Measurements from ENCODE around the gene AFDN.

The AFDN gene

DNA sequence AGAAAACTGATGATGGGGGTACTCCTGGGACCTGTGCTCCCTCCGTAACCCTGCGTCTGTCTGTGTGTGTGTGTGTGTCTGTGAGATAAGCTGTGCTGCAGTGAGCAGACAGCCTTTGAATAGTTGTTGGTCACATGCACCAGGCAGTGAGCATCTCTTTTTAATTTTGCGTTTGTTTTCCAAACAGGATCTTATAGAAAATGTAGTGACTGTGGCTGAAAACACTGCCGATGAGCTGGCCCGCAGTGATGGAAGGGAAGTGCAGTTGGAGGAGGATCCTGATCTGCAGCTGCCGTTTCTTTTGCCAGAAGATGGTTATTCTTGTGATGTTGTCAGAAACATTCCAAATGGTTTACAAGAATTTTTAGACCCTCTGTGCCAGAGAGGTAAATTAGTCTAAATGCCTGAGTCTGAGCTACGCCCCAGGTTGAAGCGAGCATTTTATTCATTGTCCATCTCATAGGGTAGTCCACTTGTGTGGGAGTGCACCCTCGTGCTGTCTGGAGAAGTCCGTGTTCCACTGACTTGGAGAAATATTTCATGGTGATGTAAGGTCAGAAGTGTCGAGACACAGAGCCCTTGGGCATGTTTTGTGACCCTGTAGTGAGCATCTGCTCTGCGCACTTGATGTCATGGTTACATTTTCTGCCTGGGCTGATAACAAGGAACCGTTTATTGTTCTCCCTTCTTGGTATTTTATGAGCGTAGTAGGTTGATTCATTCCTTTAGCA, 92.0 kb downstream of the AFDN start:
- no peak for DNase-seq (ENCODE audit: low read depth)

GRCh38 chr6:167919349-167919748, 92.6 kb downstream of the AFDN start:
- DNase-seq (ENCODE audit: low read depth) = no peak

- no peak for DNase-seq (ENCODE audit: low read depth)
Measured at GRCh38 chr6:167920165-167920564, 93.5 kb downstream of the AFDN start.

GRCh38 chr6:167921831-167922230, 95.1 kb downstream of the AFDN start:
- DNase-seq (ENCODE audit: low read depth) = no peak

GRCh38 chr6:167925026-167925425, 98.3 kb downstream of the AFDN start:
- peak; percentile 16 for DNase-seq (ENCODE audit: low read depth)

DNA sequence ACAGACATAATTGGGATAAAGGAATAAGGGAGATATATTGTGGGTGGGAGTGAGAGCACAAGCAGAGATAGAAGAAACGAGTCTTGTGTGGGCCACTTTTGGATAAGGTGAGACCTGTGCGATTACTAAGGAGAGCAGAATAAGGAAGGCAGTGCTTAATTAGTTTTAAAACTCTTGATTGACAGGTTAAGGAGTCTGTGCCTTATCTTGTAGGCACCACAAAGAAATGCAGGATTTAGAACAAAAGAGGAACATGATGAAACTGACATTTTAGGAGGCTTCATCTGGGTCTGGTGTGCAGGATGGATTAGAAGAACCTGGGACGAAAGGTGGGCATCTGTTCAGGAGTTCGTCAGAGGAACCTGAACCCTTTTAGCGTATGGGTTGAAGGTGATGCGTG, 100.5 kb downstream of the AFDN start:
- DNase-seq (ENCODE audit: low read depth) = no peak

DNA sequence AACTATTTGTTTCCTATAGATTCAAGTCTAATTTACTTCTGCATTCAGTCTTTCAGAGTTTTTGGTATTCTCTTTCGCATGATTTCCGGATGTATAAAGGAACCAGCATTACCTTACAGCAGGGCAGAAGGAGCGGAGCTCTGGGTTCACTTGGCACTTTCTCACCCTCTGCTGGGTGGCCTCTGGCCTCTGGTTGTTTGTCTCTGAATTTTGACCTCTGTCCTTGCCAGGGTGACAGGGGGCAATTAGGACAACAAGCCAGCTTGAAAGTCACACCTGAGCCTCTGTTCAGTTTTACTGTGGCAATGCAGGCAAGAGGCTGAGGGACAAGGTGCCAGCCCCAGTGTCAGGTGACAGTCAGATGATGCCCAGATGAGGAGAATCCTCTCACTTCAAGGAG, 101.4 kb downstream of the AFDN start:
- DNase-seq (ENCODE audit: low read depth) = no peak

DNA sequence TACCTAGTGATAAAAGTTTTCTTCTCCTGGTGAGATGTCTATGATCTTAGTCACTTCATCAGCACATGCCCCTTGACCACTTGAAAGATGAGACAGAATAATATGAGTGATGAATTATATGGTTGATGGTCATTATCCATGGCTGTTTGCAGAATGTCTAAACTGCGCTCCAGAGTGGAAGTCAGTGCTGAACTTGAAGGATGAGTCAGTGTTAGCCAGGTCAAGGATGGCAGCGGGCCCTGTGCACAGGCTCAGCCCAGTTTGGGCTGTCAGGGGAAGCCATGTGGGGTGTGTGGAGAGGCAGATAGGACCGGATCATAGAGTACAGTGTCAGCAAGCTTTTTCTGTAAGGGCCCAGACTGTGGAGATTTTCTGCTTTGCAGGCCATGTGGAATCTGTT, 103.6 kb downstream of the AFDN start:
- DNase-seq (ENCODE audit: low read depth) = peak; percentile 86

- DNase-seq (ENCODE audit: low read depth) = no peak
Measured at GRCh38 chr6:167932468-167933276, 106.0 kb downstream of the AFDN start.

- no peak for DNase-seq (ENCODE audit: low read depth)
Measured at GRCh38 chr6:167933290-167933689, 106.6 kb downstream of the AFDN start.

DNA sequence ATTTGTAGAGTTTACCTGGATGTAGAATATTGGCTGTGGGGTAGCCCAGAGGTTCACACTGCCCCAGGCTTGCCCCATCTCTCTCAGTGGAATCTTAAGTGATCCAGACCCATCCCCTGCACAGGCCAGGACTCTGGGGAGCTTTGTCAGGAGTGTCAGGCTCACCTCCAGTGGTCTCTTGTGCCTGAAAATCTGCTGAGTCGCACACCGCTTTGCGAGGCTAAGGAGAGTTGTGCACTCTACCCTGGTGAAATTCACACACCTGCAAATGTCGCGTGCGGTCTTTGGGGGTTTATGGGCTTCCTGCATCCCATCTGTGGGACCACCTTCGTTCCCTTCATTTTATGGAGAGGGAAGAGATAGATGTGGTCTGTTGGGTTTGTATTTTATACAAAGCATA, 107.1 kb downstream of the AFDN start:
- no peak for DNase-seq (ENCODE audit: low read depth)

DNA sequence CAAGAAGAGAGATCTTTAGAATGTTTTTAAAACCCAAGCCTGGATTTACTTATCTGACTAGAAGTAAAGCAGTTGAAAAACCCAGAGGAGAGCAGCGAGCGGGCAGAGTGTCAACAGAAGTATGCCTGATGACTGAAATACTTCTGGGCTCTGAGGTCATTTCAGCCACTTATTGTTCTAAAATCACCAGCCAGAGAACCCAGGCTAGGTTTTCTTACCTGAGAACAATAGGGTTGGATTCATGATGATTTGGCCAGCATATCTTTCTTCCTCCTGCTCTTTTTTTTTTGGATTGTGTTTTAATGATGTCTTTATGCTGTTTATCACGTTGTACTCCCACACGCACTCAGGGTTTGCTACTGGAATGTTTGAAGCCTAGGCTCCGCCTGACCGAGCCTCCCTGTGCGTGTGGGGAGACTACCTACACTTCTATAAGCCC, 107.7 kb downstream of the AFDN start:
- DNase-seq (ENCODE audit: low read depth) = peak; percentile 39

- no peak for DNase-seq (ENCODE audit: low read depth)
Measured at GRCh38 chr6:167936051-167936450, 109.3 kb downstream of the AFDN start.

DNA sequence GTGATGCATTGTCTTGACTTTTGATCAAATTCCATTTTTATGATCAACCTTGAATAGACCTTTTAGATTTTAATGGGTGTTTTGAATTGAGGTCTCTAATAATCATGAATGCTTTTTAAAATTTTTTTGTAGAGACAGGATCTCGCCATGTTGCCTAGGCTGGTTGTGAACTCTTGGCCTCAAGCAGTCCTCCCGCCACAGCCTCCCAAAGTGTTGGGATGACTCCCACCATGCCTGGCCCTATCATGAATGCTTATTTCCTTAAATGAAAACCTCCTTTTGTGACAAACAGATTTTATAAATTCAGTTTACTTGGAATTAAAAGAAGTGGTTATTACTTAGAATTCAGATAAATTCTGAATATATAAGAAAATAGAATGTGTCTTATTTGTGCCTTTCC, 110.6 kb downstream of the AFDN start:
- DNase-seq (ENCODE audit: low read depth) = no peak

DNA sequence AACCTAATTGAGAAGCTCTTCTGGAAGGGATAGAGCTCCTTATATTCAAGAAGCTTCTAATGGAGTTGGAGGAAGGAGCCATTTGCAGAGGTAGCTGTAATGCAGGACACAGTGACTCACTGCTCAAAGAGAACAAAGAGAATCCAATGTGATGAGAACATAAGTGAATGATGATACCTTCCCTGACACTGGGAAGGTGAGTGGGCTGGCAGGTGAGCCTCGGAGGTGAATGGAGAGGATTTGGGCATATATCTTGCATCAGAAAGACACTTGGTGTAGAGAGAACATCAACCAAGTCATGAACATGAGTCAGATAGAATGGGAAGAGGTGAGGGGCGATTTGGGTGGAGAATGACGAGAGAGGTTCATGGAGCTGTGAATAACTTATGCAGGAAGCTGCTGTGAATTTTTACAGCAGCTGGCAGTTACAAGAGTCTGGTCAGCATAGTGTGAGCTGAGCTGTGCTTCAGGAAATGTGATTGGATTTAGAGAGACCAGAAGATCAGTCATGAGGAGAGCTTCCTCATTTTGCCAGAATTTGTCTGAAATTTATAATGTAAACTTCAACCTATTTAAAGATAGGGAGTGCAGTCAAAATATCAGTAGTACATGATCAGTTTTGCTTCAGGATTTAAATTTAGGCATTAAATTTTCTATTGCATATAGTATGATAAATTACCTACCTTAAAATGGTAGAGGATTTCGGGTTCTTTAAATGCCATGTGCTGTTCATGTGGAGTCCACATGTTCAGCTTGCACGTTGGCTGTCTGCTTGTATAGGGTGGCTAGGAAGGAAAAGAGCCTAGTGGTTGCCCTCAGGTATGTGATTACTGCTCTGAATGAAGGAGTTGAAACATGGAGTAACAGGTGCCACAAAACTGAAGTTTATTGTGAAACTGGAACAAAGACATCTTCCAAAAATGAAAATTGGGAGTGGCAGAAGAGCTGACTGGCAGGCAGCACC, 111.5 kb downstream of the AFDN start:
- DNase-seq (ENCODE audit: low read depth) = no peak

GRCh38 chr6:167941822-167942221, 115.1 kb downstream of the AFDN start:
- DNase-seq (ENCODE audit: low read depth) = no peak

DNA sequence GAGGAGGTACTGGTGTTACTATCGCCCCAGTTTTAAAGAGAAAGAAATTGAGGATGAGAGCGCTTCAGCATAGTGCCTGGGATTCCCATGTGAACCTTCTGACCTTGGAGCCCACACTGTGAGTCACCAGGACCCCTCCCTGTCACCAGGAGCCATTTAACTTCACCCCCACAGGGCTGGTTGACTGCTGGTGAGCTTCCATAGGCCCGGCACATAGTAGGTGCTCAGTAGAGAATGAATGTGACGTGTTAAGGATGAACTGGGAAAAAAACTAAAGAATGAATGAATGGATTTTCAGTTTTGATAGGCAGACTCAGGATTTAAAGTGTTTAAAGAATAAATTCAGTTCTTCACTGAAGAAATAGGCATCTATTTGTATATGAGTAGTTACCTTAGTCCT, 117.4 kb downstream of the AFDN start:
- no peak for DNase-seq (ENCODE audit: low read depth)

- no peak for DNase-seq (ENCODE audit: low read depth)
Measured at GRCh38 chr6:167946007-167946406, 119.3 kb downstream of the AFDN start.

- no peak for DNase-seq (ENCODE audit: low read depth)
Measured at GRCh38 chr6:167946604-167947003, 119.9 kb downstream of the AFDN start.

DNA sequence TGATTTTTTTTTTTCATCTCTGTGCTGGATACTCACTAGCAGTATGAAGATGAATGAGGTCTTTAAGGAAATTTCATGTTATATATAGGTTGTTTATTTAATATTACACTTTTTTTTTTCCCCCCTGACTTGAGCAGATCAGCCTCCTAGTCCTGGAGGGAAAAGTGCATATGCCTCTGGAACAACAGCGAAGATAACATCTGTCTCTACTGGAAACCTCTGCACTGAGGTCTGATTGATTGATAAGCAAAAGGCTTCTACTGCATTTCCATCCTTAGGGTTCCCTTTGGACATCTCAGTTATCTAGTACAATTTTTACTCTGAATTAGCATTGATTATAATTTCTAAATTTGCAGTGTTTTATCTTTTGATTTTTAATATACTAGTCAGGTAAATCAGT, 121.0 kb downstream of the AFDN start:
- no peak for DNase-seq (ENCODE audit: low read depth)

GRCh38 chr6:167948716-167949115, 122.0 kb downstream of the AFDN start:
- DNase-seq (ENCODE audit: low read depth) = no peak

DNA sequence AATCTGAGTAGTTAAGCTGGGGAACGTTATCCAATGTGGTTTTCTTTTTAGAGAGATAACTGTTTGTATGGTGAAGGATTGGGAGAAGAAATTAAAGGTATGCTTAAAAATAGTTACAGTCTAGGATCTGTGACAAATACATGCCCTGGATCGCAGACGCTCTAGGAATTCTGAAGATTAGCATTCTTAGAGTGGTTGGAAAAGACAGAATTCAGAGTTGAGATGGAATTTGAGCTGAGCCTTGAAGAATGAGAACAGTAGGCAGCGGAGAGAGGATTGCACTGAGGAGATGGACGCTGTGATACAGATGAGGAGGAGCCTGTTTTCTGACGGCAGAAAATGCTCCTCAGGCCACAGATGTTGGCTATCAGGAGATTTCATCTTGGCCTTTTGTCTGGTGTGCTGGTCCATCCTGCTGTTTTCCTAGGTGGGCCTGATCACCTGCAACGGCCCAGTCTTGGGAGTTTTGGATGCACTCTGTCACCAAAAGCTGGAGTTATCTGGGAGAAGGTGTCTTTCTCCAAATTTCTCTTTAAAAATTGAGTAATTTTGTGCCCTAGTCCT, 122.5 kb downstream of the AFDN start:
- DNase-seq (ENCODE audit: low read depth) = peak; percentile 72
